DMS153 (cell line): ENCODE measurements around the gene BCL6.

ENCODE experiments used
- DNase-seq: peaks from one replicate; lab custom pipeline; 2025; lab: John Stamatoyannopoulos, UW

The BCL6 gene

GRCh38 chr3:187745201-187746058, at the start of gene BCL6:
Gene BCL6, minus strand, starts transcription at chr3:187745468. Its CDS starts 11,775 bp downstream, at chr3:187733693.
- DNase-seq = peak; percentile 94

GRCh38 chr3:187794731-187795130, 49.5 kb upstream of the BCL6 start:
- DNase-seq = no peak

DNA sequence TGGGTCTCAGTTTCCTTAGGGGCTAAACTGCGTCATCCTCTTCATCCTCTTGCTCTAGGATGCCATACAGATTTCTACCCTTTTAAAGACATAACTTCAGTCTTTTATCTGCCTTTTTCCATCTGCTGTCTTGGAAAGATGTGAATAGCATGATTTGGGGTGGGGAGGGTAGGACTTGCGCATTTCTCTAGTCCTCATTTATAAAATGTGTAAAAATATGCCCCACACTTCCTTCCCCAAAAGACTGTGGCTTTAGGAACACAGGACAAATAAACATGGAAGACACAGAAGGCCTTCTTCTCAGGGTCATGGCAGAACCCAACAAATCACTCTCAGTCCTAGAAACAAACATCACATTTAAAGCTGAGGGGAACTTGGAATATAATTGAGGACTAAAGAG, 48.4 kb upstream of the BCL6 start:
- DNase-seq = no peak

- DNase-seq = no peak
Observed at GRCh38 chr3:187792521-187792920, 47.3 kb upstream of the BCL6 start.

- DNase-seq = no peak
Observed at GRCh38 chr3:187789872-187790271, 44.6 kb upstream of the BCL6 start.

GRCh38 chr3:187788984-187789857, 44.0 kb upstream of the BCL6 start:
- no peak for DNase-seq

DNA sequence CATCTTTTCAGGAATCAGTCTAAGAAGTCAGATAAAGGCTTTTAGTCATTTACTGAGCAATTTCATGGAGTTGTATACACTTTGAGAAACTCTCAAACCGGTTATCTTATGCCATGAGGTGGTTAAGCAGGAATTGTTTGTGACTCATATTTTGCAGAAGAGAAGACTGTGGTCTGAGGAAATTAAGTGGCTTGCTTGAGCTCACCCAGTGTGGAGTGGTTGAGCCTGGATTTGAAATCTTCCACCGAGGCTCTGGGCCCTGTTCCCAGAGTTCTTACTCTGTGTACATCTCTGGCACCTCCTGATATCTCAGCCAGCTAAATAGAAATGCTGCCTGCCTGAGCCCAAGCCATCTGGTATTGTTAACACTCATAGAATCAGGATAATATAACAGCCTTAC, 37.8 kb upstream of the BCL6 start:
- DNase-seq = no peak

DNA sequence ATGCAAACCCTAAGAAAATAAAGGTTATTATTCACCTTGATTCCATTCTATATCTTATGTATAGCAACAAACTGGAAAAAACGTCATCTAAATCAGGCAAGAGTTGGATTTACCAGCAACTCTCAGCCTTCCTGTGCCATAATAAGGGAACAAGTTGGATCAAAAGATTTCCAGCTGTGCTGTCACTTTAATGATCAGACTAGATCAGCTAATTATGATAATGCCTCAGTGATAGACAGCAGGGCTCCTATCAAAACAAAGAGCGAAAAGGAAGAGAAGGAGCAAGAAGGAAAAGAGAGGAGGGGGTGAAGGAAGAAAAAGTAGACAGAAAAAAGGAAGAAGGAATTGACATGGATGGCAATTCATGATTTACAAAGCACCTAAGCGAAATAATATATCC, 36.7 kb upstream of the BCL6 start:
- no peak for DNase-seq

DNA sequence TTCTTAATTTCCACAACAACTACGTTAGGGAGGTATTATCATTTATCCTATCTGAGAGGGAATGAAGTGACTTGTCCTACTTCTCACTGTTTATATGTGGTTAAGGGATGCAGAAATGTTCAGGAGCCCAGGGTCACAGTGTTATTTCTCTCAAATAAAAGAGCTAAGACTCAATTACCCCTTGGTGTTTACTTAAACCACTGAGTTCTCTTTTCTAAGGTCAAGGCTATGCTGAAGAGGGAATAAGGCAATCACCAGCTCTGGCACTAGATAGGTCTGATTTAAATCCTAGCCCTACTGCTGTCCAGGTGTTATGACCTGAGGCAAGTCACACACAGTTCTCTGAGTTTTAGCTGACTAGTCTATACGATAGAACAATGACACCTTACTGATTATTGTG, 35.7 kb upstream of the BCL6 start:
- DNase-seq = no peak

DNA sequence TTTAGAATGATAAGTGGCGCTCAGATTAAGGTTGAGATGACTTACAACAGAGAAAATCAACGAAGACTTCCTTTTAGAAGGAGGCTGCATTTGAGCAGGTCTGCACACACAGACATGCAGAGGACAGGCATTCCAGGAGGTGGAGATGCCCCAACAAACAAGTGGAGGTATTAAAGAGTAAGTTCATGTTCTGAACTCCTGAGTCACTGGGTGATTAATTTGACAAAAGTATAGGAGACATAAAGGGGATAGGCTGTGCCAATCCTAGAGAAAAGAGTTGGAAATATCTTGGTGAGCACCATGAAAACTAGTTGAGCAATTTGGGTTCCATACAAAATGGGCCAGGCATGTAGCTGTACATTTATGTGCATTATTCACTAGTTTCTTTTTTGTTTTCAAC, 33.5 kb upstream of the BCL6 start:
- DNase-seq = no peak

DNA sequence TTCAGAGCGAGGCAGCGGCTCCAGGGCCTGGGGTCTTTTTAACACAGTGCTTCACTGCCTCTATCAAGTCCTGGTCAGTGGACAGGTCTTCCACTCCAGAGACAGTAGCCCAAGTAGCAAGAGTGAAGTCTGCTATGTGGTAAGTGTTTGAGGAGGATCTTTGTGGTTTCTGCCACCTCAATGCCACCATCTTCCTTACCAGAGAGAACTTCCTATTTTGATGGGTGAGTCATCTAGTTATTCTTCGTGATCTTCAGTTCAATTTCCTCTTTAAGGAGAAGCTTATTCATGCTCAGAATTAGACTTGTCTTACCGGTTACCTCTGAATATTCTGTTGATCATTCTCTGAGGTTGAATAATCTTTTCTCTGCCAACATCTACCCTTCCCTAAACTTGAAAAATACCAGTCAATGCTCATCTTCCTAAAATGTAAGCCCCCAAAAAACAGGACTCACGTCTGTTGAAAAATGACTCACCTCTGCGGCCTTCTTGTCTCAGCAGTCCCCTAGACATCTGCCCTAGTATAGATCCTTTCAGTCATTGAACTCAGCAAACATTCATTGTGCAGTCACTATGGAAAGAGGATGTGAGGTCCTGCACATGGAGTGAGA, 32.2 kb upstream of the BCL6 start:
- DNase-seq = no peak

GRCh38 chr3:187775549-187775948, 30.3 kb upstream of the BCL6 start:
- DNase-seq = no peak

- DNase-seq = no peak
Observed at GRCh38 chr3:187774185-187774789, 29.0 kb upstream of the BCL6 start.

DNA sequence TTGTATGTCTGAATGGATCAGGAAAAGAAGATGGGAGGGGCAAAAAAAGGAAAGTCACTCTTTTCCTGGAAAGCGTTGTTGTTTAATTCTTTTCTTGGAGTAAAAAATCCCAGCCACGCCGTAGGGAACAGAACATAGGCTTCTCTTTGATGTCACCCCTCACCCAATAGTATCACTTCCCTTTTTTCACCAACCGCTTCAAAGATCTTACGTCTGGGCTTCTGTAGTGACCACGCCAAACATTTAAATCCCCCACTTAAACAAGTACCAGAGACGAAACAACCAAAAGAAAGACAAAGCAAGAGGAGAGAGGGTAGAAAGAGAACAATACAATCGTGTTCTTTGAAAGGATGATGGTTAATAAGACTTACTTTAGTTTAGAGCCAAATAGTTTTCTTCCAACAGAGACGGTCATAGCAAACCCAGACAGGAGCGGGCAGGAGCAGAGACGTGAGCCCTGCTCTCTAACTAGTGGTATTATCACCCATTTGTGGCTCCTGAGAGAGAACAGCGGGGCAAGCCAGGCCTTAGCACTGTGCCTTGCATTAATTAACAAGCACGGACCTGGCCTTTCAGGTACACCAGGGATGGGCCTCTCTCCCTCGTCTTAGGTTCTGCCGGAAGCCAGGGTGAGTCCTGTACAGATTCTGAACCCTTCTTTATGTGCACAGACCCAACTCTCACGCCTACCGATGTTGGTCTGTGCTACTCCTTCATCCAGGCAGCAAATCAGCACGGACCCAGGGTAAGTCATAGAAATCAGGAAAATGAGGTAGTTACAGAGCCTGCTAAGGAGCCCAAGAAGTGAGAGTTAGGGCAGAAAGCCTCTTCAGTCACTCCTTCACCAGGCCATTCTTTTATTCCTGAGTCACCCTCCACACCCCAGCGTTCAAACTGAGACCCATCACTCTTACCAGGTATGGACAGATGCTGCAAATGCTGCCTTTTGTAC, 28.2 kb upstream of the BCL6 start:
- no peak for DNase-seq

- DNase-seq = no peak
Observed at GRCh38 chr3:187770224-187770623, 25.0 kb upstream of the BCL6 start.

- DNase-seq = no peak
Observed at GRCh38 chr3:187769771-187770170, 24.5 kb upstream of the BCL6 start.

GRCh38 chr3:187767266-187768012, 22.2 kb upstream of the BCL6 start:
- no peak for DNase-seq

DNA sequence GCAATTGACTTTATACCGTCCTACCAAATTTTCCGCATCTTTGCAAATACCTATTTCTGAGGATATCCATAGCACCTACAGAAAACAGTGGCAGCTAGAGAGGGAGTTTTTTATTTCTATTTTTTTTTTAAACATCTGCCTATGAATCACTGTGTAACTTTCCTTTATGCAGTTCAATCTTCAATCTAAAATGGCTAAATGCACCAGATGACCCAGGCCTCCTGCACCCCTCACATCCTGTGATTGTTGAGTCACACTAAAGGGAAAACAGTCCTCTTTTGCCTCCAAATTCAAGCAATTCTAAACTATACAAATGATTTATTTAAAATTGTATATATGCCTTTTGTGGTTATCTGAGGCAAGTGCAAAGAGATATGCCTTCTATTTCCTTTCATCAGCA, 20.1 kb upstream of the BCL6 start:
- DNase-seq = no peak

- DNase-seq = no peak
Observed at GRCh38 chr3:187763850-187764648, 18.8 kb upstream of the BCL6 start.

DNA sequence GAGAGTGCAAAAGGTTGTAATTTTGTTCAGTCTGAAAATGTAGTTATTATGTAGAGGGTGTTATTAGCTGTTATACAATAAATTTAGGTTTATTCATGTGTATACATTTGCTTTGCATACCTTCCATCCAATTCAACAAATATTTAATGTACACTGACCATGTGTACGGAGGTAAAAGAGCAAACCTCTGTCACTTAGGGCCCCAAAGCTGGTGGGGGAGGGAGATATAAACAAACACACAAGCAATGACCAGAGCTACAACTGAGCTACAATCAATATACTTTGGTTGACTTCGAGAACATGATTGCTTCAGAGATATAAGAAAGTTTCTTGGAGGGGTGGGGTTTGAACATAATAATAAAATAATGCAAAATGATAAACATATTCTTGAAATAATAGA, 17.5 kb upstream of the BCL6 start:
- DNase-seq = no peak
